MM.1S (cell line): Measurements from ENCODE around the gene BSG.

Experiments
- DNase-seq: peaks from one replicate; pipeline ENCODE4 v3.0.0-alpha.2; 2015
- H2AFZ ChIP-seq: fragments of 300-600 bp; sonication (generic); 2 replicates; pipeline ENCODE4 v1.6.0; 2016; ENCODE audit warnings: antibody characterized with exemption, low read length
- H3F3A ChIP-seq: fragments of 300-600 bp; sonication (generic); 2 replicates; pipeline ENCODE4 v1.6.1; 2016; ENCODE audit warnings: mild to moderate bottlenecking, antibody characterized with exemption, low read length, moderate library complexity, mixed read lengths; ENCODE audit not compliant: insufficient read depth
- H3K27ac ChIP-seq: fragments of 300-600 bp; sonication (generic); 2 replicates; pipeline ENCODE4 v1.5.1; 2016; ENCODE audit warnings: mild to moderate bottlenecking, low read length
- H3K27me3 ChIP-seq: fragments of 300-600 bp; sonication (generic); replicated peaks from 2 replicates; pipeline ENCODE4 v1.6.0; 2016; ENCODE audit warnings: low read length; ENCODE audit not compliant: insufficient read depth
- H3K36me3 ChIP-seq: fragments of 300-600 bp; sonication (generic); replicated peaks from 2 replicates; pipeline ENCODE4 v1.6.1; 2016; ENCODE audit warnings: mild to moderate bottlenecking, low read length, mixed read lengths; ENCODE audit not compliant: insufficient read depth
- H3K4me1 ChIP-seq: fragments of 300-600 bp; sonication (generic); 2 replicates; pipeline ENCODE4 v1.6.1; 2016; ENCODE audit warnings: low read length, mixed read lengths
- H3K4me2 ChIP-seq: fragments of 300-600 bp; sonication (generic); 2 replicates; pipeline ENCODE4 v1.6.0; 2016; ENCODE audit warnings: low read depth, low read length
- H3K4me3 ChIP-seq: fragments of 300-600 bp; sonication (generic); 2 replicates; pipeline ENCODE4 v1.5.1; 2016; ENCODE audit warnings: low read length, mixed read lengths
- H3K79me2 ChIP-seq: fragments of 300-600 bp; sonication (generic); 2 replicates; pipeline ENCODE4 v1.6.1; 2016; ENCODE audit warnings: mixed run types, low read length, mixed read lengths
- H3K9ac ChIP-seq: fragments of 300-600 bp; sonication (generic); 2 replicates; pipeline ENCODE4 v1.6.1; 2016; ENCODE audit warnings: low read length, mixed read lengths
- H3K9me2 ChIP-seq: fragments of 300-600 bp; sonication (generic); replicated peaks from 2 replicates; pipeline ENCODE4 v1.6.1; 2016; ENCODE audit warnings: mild to moderate bottlenecking, low read length, mixed read lengths; ENCODE audit not compliant: insufficient read depth
- H3K9me3 ChIP-seq: fragments of 300-600 bp; sonication (generic); replicated peaks from 2 replicates; pipeline ENCODE4 v1.6.1; 2016; ENCODE audit warnings: mild to moderate bottlenecking, low read length, mixed read lengths; ENCODE audit not compliant: insufficient read depth
- H4K20me1 ChIP-seq: fragments of 300-600 bp; sonication (generic); 2 replicates; pipeline ENCODE4 v1.6.1; 2016; ENCODE audit warnings: mild to moderate bottlenecking, low read length, moderate library complexity, mixed read lengths; ENCODE audit not compliant: insufficient read depth
- CTCF ChIP-seq: fragments of 300-600 bp; sonication (generic); IDR thresholded peaks from 2 replicates; pipeline ENCODE4 v1.5.1; 2016; ENCODE audit warnings: antibody characterized with exemption, low read length, mixed read lengths
- EZH2 ChIP-seq: fragments of 300-600 bp; sonication (generic); optimal IDR thresholded peaks from 2 replicates; pipeline ENCODE3; 2017; ENCODE audit warnings: low read depth, mild to moderate bottlenecking, antibody characterized with exemption, low read length, mixed read lengths
- EZH2phosphoT487 ChIP-seq: fragments of 300-600 bp; sonication (generic); IDR thresholded peaks from 2 replicates; pipeline ENCODE4 v1.6.1; 2018; ENCODE audit warnings: antibody characterized with exemption, low read length

BSG gene

DNA sequence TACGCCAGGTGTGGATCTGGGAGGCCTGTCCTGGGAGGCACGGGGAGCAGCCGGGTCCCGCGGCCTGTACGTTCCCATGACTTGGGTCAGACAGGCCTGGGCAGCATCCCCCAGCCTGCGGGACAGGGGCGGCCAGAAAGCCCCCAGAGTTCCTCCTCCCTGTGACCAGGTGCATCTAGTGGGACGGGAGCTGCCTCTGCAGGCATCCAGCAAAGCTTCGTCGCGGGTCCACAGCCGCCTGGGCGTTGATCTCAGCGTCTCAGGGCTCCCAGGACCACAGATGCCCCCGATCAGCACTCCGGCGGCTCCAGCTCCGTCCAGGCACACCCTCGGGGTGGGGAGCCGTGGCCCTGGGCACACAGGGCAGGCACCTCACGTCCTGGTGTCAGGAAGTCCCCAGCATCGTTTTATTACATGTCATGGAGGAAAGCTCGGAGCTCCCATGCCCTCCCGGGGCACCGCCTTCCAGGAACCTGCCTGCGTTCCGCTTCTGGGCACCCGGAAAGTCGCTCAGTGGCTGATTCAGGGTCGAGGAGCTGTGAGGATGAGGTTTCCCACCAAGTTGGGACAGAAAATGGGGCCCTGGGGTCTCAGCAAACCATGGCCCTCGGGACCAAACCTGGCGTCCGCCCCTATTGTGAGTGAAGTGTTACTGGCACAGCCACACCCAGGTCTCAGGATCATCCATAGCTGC is 30.1 kb upstream of the BSG start:
- no peak overlapping the region for H3K9ac ChIP-seq
- H4K20me1 ChIP-seq = no peaks in the 10 kb centered on the region
- H3K4me3 ChIP-seq = no peak overlapping the region
- TF ChIP-seq EZH2 (no peak), EZH2phosphoT487 (no peak), CTCF (no peak)
- no peak for DNase-seq
- H3K36me3 ChIP-seq = no peaks in the 10 kb centered on the region
- no peaks in the 10 kb centered on the region for H3K9me2 ChIP-seq
- H3K9me3 ChIP-seq = no peaks in the 10 kb centered on the region
- H3K4me2 ChIP-seq = no peak overlapping the region
- H3K27ac ChIP-seq = no peak overlapping the region
- 0 out of 2 replicates have a peak, but pooled peaks cover 3% of the 10 kb centered on the region for H3K79me2 ChIP-seq
- no peaks in the 10 kb centered on the region for H3K4me1 ChIP-seq
- H2AFZ ChIP-seq = no peak overlapping the region
- H3F3A ChIP-seq = no peaks in the 10 kb centered on the region
- H3K27me3 ChIP-seq = peaks cover 7% of the 10 kb centered on the region

DNA sequence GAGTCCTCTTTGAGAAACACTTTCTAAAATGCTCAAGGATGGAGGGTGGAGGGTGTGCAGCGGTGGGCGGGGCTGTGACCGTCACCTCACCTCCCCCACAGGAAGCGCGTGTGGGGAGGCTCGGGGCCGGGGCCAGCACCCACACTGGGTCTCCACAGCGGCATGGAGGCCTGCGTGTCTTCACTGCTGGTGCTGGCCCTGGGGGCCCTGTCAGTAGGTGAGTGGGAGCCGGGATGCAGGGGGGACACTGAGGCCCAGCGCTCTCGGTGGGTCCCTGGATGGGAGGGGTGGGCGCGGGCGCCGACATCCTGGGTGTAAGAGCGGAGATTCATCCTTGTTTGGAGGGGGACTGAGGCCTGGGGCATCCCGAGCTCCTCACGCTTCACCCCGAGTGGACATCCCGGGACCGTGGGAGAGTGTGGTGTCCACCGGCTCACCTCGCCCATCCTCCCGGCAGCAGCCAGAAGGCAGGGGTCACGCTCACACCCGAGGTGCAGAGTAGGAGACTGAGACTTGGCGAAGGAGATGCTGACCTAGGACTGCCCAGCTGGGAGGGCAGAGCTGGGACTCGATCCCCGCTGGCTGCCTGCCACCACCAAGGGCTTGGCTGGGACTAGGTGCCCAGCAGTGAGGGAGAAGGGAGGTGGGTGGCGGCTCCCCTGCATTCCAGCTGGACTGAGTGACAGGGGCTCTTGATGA is 28.3 kb upstream of the BSG start, which contains the start of gene GZMM:
TSS of gene GZMM (plus strand) at position 144 of the 699 bp plus-strand sequence. CDS start at position 163, 19 bp downstream.
- H3K36me3 ChIP-seq = no peaks in the 10 kb centered on the region
- no peak within 1 kb of the TSS for H3K4me2 ChIP-seq
- H3K27me3 ChIP-seq = peaks cover 20% of the 10 kb centered on the region
- no peaks in the 10 kb centered on the region for H3K79me2 ChIP-seq
- no peak within 1 kb of the TSS for H3K4me3 ChIP-seq
- H3K27ac ChIP-seq = no peak within 1 kb of the TSS
- no peaks in the 10 kb centered on the region for H4K20me1 ChIP-seq
- no peaks in the 10 kb centered on the region for H3F3A ChIP-seq
- no peaks in the 10 kb centered on the region for H3K9me2 ChIP-seq
- no peak within 1 kb of the TSS for H2AFZ ChIP-seq
- TF ChIP-seq EZH2 (no peak), CTCF (no peak), EZH2phosphoT487 (no peak)
- no peaks in the 10 kb centered on the region for H3K4me1 ChIP-seq
- DNase-seq = no peak
- H3K9me3 ChIP-seq = no peaks in the 10 kb centered on the region
- no peak within 1 kb of the TSS for H3K9ac ChIP-seq

DNA sequence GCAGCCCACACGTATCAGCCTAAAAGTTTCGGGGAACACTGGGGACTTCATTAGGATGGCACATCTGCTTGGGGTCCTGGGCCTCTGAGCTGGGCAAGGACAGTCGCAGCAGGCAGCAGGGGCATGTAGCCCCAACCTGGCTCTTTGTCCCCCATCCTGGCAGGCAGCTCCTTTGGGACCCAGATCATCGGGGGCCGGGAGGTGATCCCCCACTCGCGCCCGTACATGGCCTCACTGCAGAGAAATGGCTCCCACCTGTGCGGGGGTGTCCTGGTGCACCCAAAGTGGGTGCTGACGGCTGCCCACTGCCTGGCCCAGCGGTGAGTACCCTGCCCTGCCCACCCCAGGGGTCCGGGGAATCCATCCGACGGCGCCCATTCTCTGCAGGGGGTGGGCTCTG is 25.3 kb upstream of the BSG start:
- Histone ChIP-seq H3K27me3 (peaks cover 47% of the 10 kb centered on the region), H3F3A (no peaks in the 10 kb centered on the region), H2AFZ (no peak overlapping the region), H3K4me3 (no peak overlapping the region), H3K36me3 (no peaks in the 10 kb centered on the region), H3K9ac (no peak overlapping the region), H3K27ac (no peak overlapping the region), H3K9me3 (no peaks in the 10 kb centered on the region), H3K79me2 (no peaks in the 10 kb centered on the region), H4K20me1 (no peaks in the 10 kb centered on the region), H3K4me2 (no peak overlapping the region), H3K4me1 (no peaks in the 10 kb centered on the region), H3K9me2 (no peaks in the 10 kb centered on the region)
- no peak for DNase-seq
- TF ChIP-seq CTCF (no peak), EZH2 (no peak), EZH2phosphoT487 (no peak)
